Osteocyte (in vitro differentiated cells): ENCODE measurements around the gene RHOXF2. TPM values are rescaled to one million over a fixed set of nuclear protein-coding genes. Genes with fewer than 3 reads are reported as not detected.
A peak's percentile ranks its signal among the peaks of the same experiment; 100 is the strongest.

ENCODE experiments used
- DNase-seq: peaks from one replicate; pipeline ENCODE4 v3.0.0; 2021; ENCODE audit warnings: mixed read lengths; ENCODE audit not compliant: unreplicated experiment; ENCODE audit errors: extremely low spot score
- H3K27ac Mint-ChIP-seq: one replicate; pipeline ENCODE4 v1.8.0; 2021; ENCODE audit warnings: mild to moderate bottlenecking, mixed read lengths; ENCODE audit not compliant: unreplicated experiment
- H3K27me3 Mint-ChIP-seq: one replicate; pipeline ENCODE4 v1.8.0; 2021; ENCODE audit warnings: mixed read lengths; ENCODE audit not compliant: unreplicated experiment
- H3K36me3 Mint-ChIP-seq: one replicate; pipeline ENCODE4 v1.8.0; 2021; ENCODE audit warnings: mixed read lengths; ENCODE audit not compliant: unreplicated experiment
- H3K4me1 Mint-ChIP-seq: one replicate; pipeline ENCODE4 v1.8.0; 2021; ENCODE audit warnings: mixed read lengths; ENCODE audit not compliant: unreplicated experiment
- H3K4me3 Mint-ChIP-seq: one replicate; pipeline ENCODE4 v1.8.0; 2021; ENCODE audit warnings: mild to moderate bottlenecking, moderate library complexity, mixed read lengths; ENCODE audit not compliant: unreplicated experiment
- H3K9me3 Mint-ChIP-seq: one replicate; pipeline ENCODE4 v1.8.0; 2021; ENCODE audit warnings: mixed read lengths; ENCODE audit not compliant: unreplicated experiment
- total RNA-seq: library from RNA; stranded (reverse); gene quantifications from 2 replicates; pipeline ENCODE4 v1.2.1, GENCODE V29; 2021
- TF ChIP-seq, protein P1 (sequence below): fragments of 200-600 bp; sonication (generic); IDR thresholded peaks from 2 replicates; pipeline ENCODE4 v1.5.0; 2021; ENCODE audit warnings: antibody characterized with exemption, mild to moderate bottlenecking, moderate library complexity

RHOXF2 gene
- total RNA-seq, 1 donor from 2014 or later, result not detected

DNA sequence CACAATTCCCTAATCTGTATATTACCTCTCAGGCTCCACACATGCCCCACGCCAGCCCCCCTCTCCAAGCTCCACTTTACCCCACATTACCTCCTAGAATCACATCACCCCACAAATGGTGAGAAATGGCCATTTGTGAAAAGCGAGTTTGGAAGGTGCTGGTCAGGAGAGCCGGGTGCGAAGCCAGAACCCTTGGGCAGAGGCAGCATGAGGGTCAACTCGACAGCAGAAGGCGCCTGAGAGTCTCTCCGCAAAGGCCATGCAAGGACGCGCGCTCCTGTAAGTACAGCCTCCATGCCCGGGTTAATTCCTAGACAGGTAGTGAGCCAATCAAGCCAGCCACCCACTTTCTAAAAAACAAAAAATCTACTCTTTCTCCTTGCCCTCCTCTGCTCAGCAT is 42.4 kb downstream of the RHOXF2 start:
- Mint-ChIP-seq H3K4me1 (no peaks in the 10 kb centered on the region), H3K36me3 (no peaks in the 10 kb centered on the region), H3K27ac (no peak overlapping the region)

DNA sequence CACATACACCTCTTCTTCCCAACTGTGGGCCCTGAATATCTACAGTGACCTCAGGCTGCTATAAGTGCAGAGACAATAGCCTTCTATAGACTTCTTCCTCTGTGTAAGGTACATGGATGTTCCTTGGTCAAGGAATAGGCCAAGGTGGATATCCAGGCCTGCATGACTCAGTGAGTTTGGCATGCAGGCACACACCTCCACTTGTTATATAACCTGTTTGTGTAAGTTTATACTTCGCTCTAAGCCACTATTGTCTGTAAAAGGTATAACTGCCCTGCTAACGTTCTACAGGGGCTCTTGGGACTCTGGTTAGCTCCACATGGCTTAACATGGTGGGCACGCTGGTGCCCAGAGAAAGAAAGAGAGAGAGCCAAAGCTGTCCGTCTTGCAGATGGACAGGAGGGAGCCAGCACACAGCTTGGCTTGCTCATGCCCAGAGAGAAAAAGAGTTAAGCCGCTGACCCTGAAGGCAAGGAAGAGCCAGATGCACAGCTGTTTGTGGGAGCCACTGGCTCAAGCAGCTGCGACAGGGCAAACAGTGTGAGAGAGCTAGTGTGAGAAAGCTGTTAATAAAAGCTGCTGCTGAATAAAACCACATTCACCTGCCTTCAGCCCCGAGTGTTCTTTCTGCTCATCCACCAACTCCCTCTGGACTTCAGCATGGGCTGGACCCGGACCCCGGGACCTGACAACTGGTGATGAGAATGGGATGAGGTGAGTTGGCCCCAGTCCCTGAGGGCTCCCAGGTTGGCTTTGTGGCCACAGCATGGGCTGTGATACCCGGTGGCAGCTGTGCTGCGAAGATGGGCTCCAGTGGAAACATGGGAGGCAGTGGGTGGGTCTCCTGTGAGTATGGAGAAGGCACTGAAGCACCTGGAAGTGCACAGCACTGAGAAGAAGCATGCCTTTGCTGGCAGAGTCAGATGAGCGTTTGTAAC is 47.7 kb downstream of the RHOXF2 start:
- peak; percentile 80 for DNase-seq
- no peaks in the 10 kb centered on the region for H3K36me3 Mint-ChIP-seq
- peaks cover 11% of the 10 kb centered on the region for H3K27me3 Mint-ChIP-seq
- no peak overlapping the region for H3K27ac Mint-ChIP-seq
- H3K9me3 Mint-ChIP-seq, result peaks cover 16% of the 10 kb centered on the region
- H3K4me1 Mint-ChIP-seq, result no peaks in the 10 kb centered on the region
- TF ChIP-seq, protein P1, sequence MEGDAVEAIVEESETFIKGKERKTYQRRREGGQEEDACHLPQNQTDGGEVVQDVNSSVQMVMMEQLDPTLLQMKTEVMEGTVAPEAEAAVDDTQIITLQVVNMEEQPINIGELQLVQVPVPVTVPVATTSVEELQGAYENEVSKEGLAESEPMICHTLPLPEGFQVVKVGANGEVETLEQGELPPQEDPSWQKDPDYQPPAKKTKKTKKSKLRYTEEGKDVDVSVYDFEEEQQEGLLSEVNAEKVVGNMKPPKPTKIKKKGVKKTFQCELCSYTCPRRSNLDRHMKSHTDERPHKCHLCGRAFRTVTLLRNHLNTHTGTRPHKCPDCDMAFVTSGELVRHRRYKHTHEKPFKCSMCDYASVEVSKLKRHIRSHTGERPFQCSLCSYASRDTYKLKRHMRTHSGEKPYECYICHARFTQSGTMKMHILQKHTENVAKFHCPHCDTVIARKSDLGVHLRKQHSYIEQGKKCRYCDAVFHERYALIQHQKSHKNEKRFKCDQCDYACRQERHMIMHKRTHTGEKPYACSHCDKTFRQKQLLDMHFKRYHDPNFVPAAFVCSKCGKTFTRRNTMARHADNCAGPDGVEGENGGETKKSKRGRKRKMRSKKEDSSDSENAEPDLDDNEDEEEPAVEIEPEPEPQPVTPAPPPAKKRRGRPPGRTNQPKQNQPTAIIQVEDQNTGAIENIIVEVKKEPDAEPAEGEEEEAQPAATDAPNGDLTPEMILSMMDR, result no peak
- no peak overlapping the region for H3K4me3 Mint-ChIP-seq

More for the DNA sequence above, 42.4 kb downstream of the RHOXF2 start:
- TF ChIP-seq, protein P1, result no peak
- Mint-ChIP-seq H3K4me3 (no peak overlapping the region), H3K27me3 (peaks cover 11% of the 10 kb centered on the region), H3K9me3 (peaks cover 8% of the 10 kb centered on the region)
- peak; percentile 67 for DNase-seq

GRCh38 chrX:120207009-120207605 is 48.7 kb downstream of the RHOXF2 start:
- Mint-ChIP-seq H3K4me1 (no peaks in the 10 kb centered on the region), H3K27me3 (peaks cover 7% of the 10 kb centered on the region), H3K27ac (no peak overlapping the region), H3K4me3 (no peak overlapping the region), H3K36me3 (no peaks in the 10 kb centered on the region), H3K9me3 (peaks cover 12% of the 10 kb centered on the region)
- DNase-seq, result no peak
- TF ChIP-seq, protein P1, result no peak

GRCh38 chrX:120213438-120214265 is 55.2 kb downstream of the RHOXF2 start:
- peaks cover 3% of the 10 kb centered on the region for H3K27me3 Mint-ChIP-seq
- no peak for DNase-seq
- H3K4me3 Mint-ChIP-seq, result no peak overlapping the region
- no peaks in the 10 kb centered on the region for H3K36me3 Mint-ChIP-seq
- H3K9me3 Mint-ChIP-seq, result peaks cover 8% of the 10 kb centered on the region
- TF ChIP-seq, protein P1, result peak; percentile 75
- no peak overlapping the region for H3K27ac Mint-ChIP-seq
- H3K4me1 Mint-ChIP-seq, result no peaks in the 10 kb centered on the region

Other genes starting within 250 kb of the RHOXF2 start
- gene NKAP, start 214.9 kb upstream of the RHOXF2 start, total RNA-seq, result 8.3 and 9.7 TPM in 2 replicates
- gene RHOXF2B, start 80.9 kb upstream of the RHOXF2 start, total RNA-seq, result not detected in 2 replicates
- gene RHOXF1, start 42.7 kb upstream of the RHOXF2 start, total RNA-seq, result not detected in 2 replicates
- gene ZBTB33, start 92.2 kb downstream of the RHOXF2 start, total RNA-seq, result 14.3 and 14.8 TPM in 2 replicates
- 0.16 TPM in 2 replicates for gene TMEM255A, start 152.8 kb downstream of the RHOXF2 start, total RNA-seq
- not detected in 2 replicates for gene ATP1B4, start 203.5 kb downstream of the RHOXF2 start, total RNA-seq